PC-9 (cell line): ENCODE data around the gene AKAP7.

ENCODE experiments used
- EZH2 ChIP-seq: fragments of 200-600 bp; sonication (generic); IDR thresholded peaks from 2 replicates; pipeline ENCODE4 v1.8.0; 2017; ENCODE audit warnings: antibody characterized with exemption, low read depth
- TF ChIP-seq, protein P1 (sequence below): fragments of 200-600 bp; sonication (generic); conservative IDR thresholded peaks from 2 replicates; pipeline ENCODE4 v1.6.1; 2017; ENCODE audit warnings: mixed run types, antibody characterized with exemption, mild to moderate bottlenecking, moderate library complexity

DNA sequence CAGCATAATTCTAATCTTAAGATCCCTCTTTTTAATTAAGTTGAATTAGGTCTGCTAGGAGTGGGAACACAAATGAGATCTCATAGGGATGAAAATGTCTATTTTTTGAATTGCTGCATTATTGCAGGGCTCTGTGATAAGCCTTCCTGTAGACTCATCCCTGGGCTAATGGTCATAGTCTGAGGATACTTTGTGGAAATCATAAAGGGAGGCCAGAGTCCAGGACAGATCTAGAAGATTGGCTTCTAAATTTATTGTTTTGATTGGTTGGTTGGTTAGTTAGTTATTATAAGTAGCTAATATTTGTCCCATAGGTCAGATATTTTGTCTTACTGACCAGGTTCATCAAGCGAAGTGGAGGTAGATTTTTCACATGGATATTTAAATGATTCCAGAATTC lies 142.3 kb downstream of the AKAP7 start:
- TF ChIP-seq, protein P1, sequence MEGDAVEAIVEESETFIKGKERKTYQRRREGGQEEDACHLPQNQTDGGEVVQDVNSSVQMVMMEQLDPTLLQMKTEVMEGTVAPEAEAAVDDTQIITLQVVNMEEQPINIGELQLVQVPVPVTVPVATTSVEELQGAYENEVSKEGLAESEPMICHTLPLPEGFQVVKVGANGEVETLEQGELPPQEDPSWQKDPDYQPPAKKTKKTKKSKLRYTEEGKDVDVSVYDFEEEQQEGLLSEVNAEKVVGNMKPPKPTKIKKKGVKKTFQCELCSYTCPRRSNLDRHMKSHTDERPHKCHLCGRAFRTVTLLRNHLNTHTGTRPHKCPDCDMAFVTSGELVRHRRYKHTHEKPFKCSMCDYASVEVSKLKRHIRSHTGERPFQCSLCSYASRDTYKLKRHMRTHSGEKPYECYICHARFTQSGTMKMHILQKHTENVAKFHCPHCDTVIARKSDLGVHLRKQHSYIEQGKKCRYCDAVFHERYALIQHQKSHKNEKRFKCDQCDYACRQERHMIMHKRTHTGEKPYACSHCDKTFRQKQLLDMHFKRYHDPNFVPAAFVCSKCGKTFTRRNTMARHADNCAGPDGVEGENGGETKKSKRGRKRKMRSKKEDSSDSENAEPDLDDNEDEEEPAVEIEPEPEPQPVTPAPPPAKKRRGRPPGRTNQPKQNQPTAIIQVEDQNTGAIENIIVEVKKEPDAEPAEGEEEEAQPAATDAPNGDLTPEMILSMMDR = no peak
- TF ChIP-seq EZH2 = no peak
